Muscle layer of duodenum (tissue), 2 donors: ENCODE measurements around the gene ITFG1.

Source experiments
- H3K27ac ChIP-seq: one replicate; pipeline ENCODE4 v1.7.0; 2013; ENCODE audit warnings: mild to moderate bottlenecking, low read length
- H3K27me3 ChIP-seq: one replicate; pipeline ENCODE4 v1.7.0; 2013; ENCODE audit warnings: low read depth, mild to moderate bottlenecking, control low read depth, low read length
- H3K36me3 ChIP-seq, 2 donors: one replicate each; pipeline ENCODE4 v1.7.0; 2013; ENCODE audit warnings: low read length in 2 of 2, control low read depth in 1 of 2, mild to moderate bottlenecking in 1 of 2; ENCODE audit not compliant: insufficient read depth in 2 of 2, control insufficient read depth in 1 of 2
- H3K4me1 ChIP-seq, 2 donors: one replicate each; pipeline ENCODE4 v1.7.0; 2013; ENCODE audit warnings: low read length in 2 of 2, mild to moderate bottlenecking in 2 of 2, control low read depth in 1 of 2, moderate library complexity in 1 of 2; ENCODE audit not compliant: insufficient read depth in 2 of 2, control insufficient read depth in 1 of 2
- H3K4me3 ChIP-seq, 2 donors: one replicate each; pipeline ENCODE4 v1.7.0; 2013; ENCODE audit warnings: low read length in 2 of 2, low read depth in 1 of 2, mild to moderate bottlenecking in 1 of 2
- H3K9me3 ChIP-seq, 2 donors: one replicate each; pipeline ENCODE4 v1.7.0; 2013; ENCODE audit warnings: low read length in 2 of 2, control low read depth in 1 of 2, mild to moderate bottlenecking in 1 of 2; ENCODE audit not compliant: control insufficient read depth in 1 of 2
- donor health status: healthy.

ITFG1 gene

GRCh38 chr16:47460711-47461597 lies at the start of gene ITFG1, which contains the start of gene PHKB:
Gene ITFG1 (minus strand): TSS chr16:47461063. CDS start chr16:47461045, 18 bp downstream.
Gene PHKB (plus strand): TSS chr16:47461331. CDS start chr16:47461351, 20 bp downstream.
- H3K4me3 ChIP-seq, result peak within 1 kb of the TSS; percentile 90 to 96
- no peaks in the 10 kb centered on the region for H3K9me3 ChIP-seq
- H3K27me3 ChIP-seq, result no peaks in the 10 kb centered on the region
- peak within 1 kb of the TSS; percentile 90 for H3K27ac ChIP-seq
- peaks cover 0 to 8% of the 10 kb centered on the region in 2 donors for H3K36me3 ChIP-seq
- peaks cover 8 to 54% of the 10 kb centered on the region in 2 donors for H3K4me1 ChIP-seq

- no peaks in the 10 kb centered on the region for H3K27me3 ChIP-seq
- H3K36me3 ChIP-seq, result peaks cover 28 to 40% of the 10 kb centered on the region in 2 donors
- no peak overlapping the region for H3K4me3 ChIP-seq
- H3K4me1 ChIP-seq, result no peaks in the 10 kb centered on the region
- H3K9me3 ChIP-seq, result no peaks in the 10 kb centered on the region
- H3K27ac ChIP-seq, result no peak overlapping the region
Observed at GRCh38 chr16:47507701-47508100, 46.8 kb upstream of the ITFG1 start.

GRCh38 chr16:47506800-47507199 lies 45.9 kb upstream of the ITFG1 start:
- H3K27ac ChIP-seq, result no peak overlapping the region
- no peaks in the 10 kb centered on the region for H3K27me3 ChIP-seq
- H3K36me3 ChIP-seq, result peaks cover 33 to 34% of the 10 kb centered on the region in 2 donors
- no peaks in the 10 kb centered on the region for H3K4me1 ChIP-seq
- no peak overlapping the region for H3K4me3 ChIP-seq
- H3K9me3 ChIP-seq, result no peaks in the 10 kb centered on the region

- peaks cover 35 to 42% of the 10 kb centered on the region in 2 donors for H3K36me3 ChIP-seq
- H3K27ac ChIP-seq, result no peak overlapping the region
- no peaks in the 10 kb centered on the region for H3K4me1 ChIP-seq
- H3K27me3 ChIP-seq, result no peaks in the 10 kb centered on the region
- no peaks in the 10 kb centered on the region for H3K9me3 ChIP-seq
- no peak overlapping the region for H3K4me3 ChIP-seq
Observed at GRCh38 chr16:47504599-47504998, 43.7 kb upstream of the ITFG1 start.

GRCh38 chr16:47503936-47504335 lies 43.1 kb upstream of the ITFG1 start:
- Histone ChIP-seq H3K4me1 (no peaks in the 10 kb centered on the region), H3K4me3 (no peak overlapping the region), H3K9me3 (no peaks in the 10 kb centered on the region), H3K27ac (no peak overlapping the region), H3K27me3 (no peaks in the 10 kb centered on the region), H3K36me3 (peaks cover 41 to 49% of the 10 kb centered on the region in 2 donors)

GRCh38 chr16:47499700-47500264 lies 38.9 kb upstream of the ITFG1 start:
- H3K9me3 ChIP-seq, result no peaks in the 10 kb centered on the region
- no peak overlapping the region for H3K4me3 ChIP-seq
- no peaks in the 10 kb centered on the region for H3K27me3 ChIP-seq
- H3K4me1 ChIP-seq, result no peaks in the 10 kb centered on the region
- peaks cover 38 to 48% of the 10 kb centered on the region in 2 donors for H3K36me3 ChIP-seq
- no peak overlapping the region for H3K27ac ChIP-seq

- H3K4me1 ChIP-seq, result no peaks in the 10 kb centered on the region
- peaks cover 32 to 42% of the 10 kb centered on the region in 2 donors for H3K36me3 ChIP-seq
- no peak overlapping the region for H3K4me3 ChIP-seq
- H3K9me3 ChIP-seq, result no peaks in the 10 kb centered on the region
- H3K27ac ChIP-seq, result no peak overlapping the region
- H3K27me3 ChIP-seq, result no peaks in the 10 kb centered on the region
Observed at GRCh38 chr16:47499080-47499699, 38.3 kb upstream of the ITFG1 start.

- H3K4me1 ChIP-seq, result peaks cover 12 to 15% of the 10 kb centered on the region in 2 donors
- H3K9me3 ChIP-seq, result peaks cover 0 to 3% of the 10 kb centered on the region in 2 donors
- peak overlapping the region; percentile 84 for H3K27ac ChIP-seq
- H3K27me3 ChIP-seq, result no peaks in the 10 kb centered on the region
- peak overlapping the region; percentile 22 for H3K4me3 ChIP-seq
- H3K36me3 ChIP-seq, result peaks cover 0 to 5% of the 10 kb centered on the region in 2 donors
Observed at GRCh38 chr16:47493381-47494337, 32.8 kb upstream of the ITFG1 start.

GRCh38 chr16:47492428-47493377 lies 31.8 kb upstream of the ITFG1 start:
- H3K27me3 ChIP-seq, result no peaks in the 10 kb centered on the region
- no peaks in the 10 kb centered on the region for H3K36me3 ChIP-seq
- peaks cover 12 to 15% of the 10 kb centered on the region in 2 donors for H3K4me1 ChIP-seq
- H3K9me3 ChIP-seq, result peaks cover 0 to 3% of the 10 kb centered on the region in 2 donors
- H3K4me3 ChIP-seq, result peak overlapping the region; percentile 22
- H3K27ac ChIP-seq, result peak overlapping the region; percentile 84

- no peak overlapping the region for H3K27ac ChIP-seq
- H3K9me3 ChIP-seq, result peaks cover 0 to 3% of the 10 kb centered on the region in 2 donors
- H3K36me3 ChIP-seq, result no peaks in the 10 kb centered on the region
- no peak overlapping the region for H3K4me3 ChIP-seq
- H3K27me3 ChIP-seq, result no peaks in the 10 kb centered on the region
- peaks cover 12 to 15% of the 10 kb centered on the region in 2 donors for H3K4me1 ChIP-seq
Observed at GRCh38 chr16:47492036-47492427, 31.2 kb upstream of the ITFG1 start.
